HG02973 (cell line): ENCODE measurements around the gene CXXC5.
"Not testable (repeated sequence)": the region's sequence is repeated elsewhere in the genome, so short reads cannot be mapped to it uniquely, and the experiment has no call there.

Source experiments
- ATAC-seq: cut with Tn5 transposase; IDR thresholded peaks from one replicate; pipeline ENCODE4 v1.9.1; 2021; ENCODE audit warnings: moderate library complexity; ENCODE audit not compliant: unreplicated experiment

Gene CXXC5

GRCh38 chr5:139708877-139709581 is 60.9 kb downstream of the CXXC5 start:
- ATAC-seq: no peak

GRCh38 chr5:139709582-139710318 is 61.6 kb downstream of the CXXC5 start:
- ATAC-seq: no peak

GRCh38 chr5:139710319-139711066 is 62.3 kb downstream of the CXXC5 start:
- ATAC-seq: no peak

- no peak for ATAC-seq
These were observed 63.1 kb downstream of the CXXC5 start for GRCh38 chr5:139711067-139711905.

- ATAC-seq: no peak
These were observed 63.7 kb downstream of the CXXC5 start for GRCh38 chr5:139711906-139712224.

GRCh38 chr5:139712412-139712811 is 64.3 kb downstream of the CXXC5 start:
- ATAC-seq: no peak

GRCh38 chr5:139713898-139714297 is 65.7 kb downstream of the CXXC5 start:
- not testable (repeated sequence) for ATAC-seq

- ATAC-seq: no peak
These were observed 69.1 kb downstream of the CXXC5 start for GRCh38 chr5:139717221-139717620.

- not testable (repeated sequence) for ATAC-seq
These were observed 70.3 kb downstream of the CXXC5 start for GRCh38 chr5:139718403-139718802.

GRCh38 chr5:139719970-139720369 is 71.8 kb downstream of the CXXC5 start:
- not testable (repeated sequence) for ATAC-seq

GRCh38 chr5:139723986-139724587 is 75.9 kb downstream of the CXXC5 start:
- ATAC-seq: no peak

- no peak for ATAC-seq
These were observed 77.1 kb downstream of the CXXC5 start for GRCh38 chr5:139725073-139725830.

- no peak for ATAC-seq
These were observed 78.1 kb downstream of the CXXC5 start for GRCh38 chr5:139726248-139726647.

DNA sequence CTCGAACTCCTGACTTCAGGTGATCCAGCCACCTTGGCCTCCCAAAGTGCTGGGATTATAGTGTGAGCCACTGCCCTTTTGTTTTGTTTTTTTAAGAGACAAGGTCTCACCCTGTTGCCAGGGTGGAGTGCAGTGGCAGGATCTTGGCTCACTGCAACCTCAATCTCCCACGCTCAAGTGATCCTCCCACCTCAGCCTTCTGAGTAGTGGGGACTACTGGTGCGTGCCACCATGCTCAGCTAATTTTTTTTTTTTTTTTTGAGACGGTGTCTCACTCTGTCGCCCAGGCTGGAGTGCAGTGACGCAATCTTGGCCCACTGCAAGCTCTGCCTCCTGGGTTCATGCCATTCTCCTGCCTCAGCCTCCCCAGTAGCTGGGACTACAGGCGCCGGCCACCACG is 79.5 kb downstream of the CXXC5 start:
- ATAC-seq: not testable (repeated sequence)

DNA sequence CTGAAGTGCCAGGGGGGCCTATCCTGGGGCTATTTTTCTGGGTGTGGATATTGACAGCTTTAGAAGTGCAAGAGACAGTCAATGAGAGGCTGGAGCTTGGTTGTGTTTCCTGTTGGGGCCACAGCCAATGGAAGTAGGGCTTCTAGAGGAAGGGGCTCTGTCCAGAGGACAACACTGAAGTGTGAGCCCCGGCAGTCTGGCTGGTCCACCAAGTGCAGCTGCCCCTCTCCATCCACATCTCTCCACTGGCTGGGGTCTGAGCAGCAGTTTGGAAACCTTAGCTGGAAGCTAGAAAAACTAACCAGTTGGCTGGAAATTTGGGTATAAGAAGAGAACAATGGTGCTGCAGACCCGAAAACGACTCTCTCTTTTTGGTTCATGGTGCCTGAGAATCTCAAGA is 83.1 kb downstream of the CXXC5 start:
- no peak for ATAC-seq

- ATAC-seq: no peak
These were observed 83.9 kb downstream of the CXXC5 start for GRCh38 chr5:139732019-139732418.

DNA sequence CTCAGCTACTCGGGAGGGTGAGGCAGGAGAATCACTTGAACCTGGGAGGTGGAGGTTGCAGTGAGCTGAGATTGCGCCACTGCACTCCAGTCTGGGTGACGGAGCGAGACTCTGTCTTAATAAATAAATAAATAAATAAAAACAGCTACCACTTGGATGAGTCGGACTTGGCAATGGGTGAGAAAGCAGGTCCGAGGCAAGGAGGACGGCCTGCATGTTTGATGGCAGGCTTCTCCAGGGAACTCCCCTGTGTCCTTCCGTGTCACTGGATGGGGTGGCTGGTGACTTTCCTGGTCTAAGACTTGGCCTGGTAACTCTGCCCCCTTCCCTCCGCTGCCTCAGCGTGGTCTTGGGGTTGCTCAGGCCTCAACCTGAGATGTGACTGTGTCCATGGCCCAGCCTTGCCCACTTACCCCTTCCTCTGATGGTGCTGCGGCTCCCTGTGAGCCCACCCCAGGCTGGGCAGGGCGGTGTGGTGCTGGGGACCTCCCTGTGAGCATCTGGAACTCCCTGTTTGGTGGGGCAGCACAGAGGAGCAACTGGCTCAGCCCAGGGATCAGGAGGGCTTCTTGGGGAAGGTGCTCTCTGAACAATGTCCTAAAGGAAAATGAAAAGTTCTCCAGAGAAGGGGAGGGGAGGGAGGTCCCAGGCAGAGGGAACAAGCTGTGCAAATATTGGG is 85.0 kb downstream of the CXXC5 start:
- ATAC-seq: no peak
